PFSK-1 (cell line): ENCODE data around the gene SASH1.

Experiments
- FOXP2 ChIP-seq: optimal IDR thresholded peaks from 2 replicates; pipeline ENCODE3; 2011; ENCODE audit warnings: borderline replicate concordance, control low read depth, inconsistent platforms; ENCODE audit not compliant: insufficient read depth; ENCODE audit errors: extremely low read length, extremely low read depth
- POLR2AphosphoS5 ChIP-seq: IDR thresholded peaks from 2 replicates; pipeline ENCODE4 v1.6.1; 2012; ENCODE audit warnings: low read depth, mild to moderate bottlenecking, control low read depth, low read length, moderate library complexity
- SIN3A ChIP-seq: IDR thresholded peaks from 2 replicates; pipeline ENCODE4 v1.6.1; 2012; ENCODE audit warnings: mild to moderate bottlenecking, low read length, moderate library complexity, borderline replicate concordance; ENCODE audit not compliant: insufficient read depth
- TAF1 ChIP-seq: IDR thresholded peaks from 2 replicates; pipeline ENCODE4 v1.6.1; 2012; ENCODE audit warnings: low read length, control low read depth, borderline replicate concordance; ENCODE audit not compliant: insufficient read depth

- TF ChIP-seq TAF1 (no peak), POLR2AphosphoS5 (no peak), FOXP2 (no peak), SIN3A (no peak)
These were observed 213.8 kb downstream of the SASH1 start for GRCh38 chr6:148556410-148556809.
